Brain microvascular endothelial cell (primary cell): Measurements from ENCODE around the gene GLYATL3.
A peak's percentile ranks its signal among the peaks of the same experiment; 100 is the strongest.
"Not testable (repeated sequence)": the region's sequence is repeated elsewhere in the genome, so short reads cannot be mapped to it uniquely, and the experiment has no call there.

Experiments used
- DNase-seq: peaks from one replicate; pipeline ENCODE4 v3.0.0-alpha.2; 2020
- H3K27ac ChIP-seq: fragments of 250-450 bp; sonication (Bioruptor Pico); 2 replicates; pipeline ENCODE4 v1.5.1; 2020; ENCODE audit warnings: mild to moderate bottlenecking, moderate library complexity
- H3K27me3 ChIP-seq: fragments of 250-450 bp; sonication (Bioruptor Pico); replicated peaks from 2 replicates; pipeline ENCODE4 v1.5.1; 2020; ENCODE audit warnings: mild to moderate bottlenecking
- H3K36me3 ChIP-seq: fragments of 250-450 bp; sonication (Bioruptor Pico); replicated peaks from 2 replicates; pipeline ENCODE4 v1.5.1; 2020; ENCODE audit warnings: mild to moderate bottlenecking
- H3K4me3 ChIP-seq: 2 replicates; pipeline ENCODE4 v1.5.1; 2011; ENCODE audit warnings: low read depth, mild to moderate bottlenecking, control low read depth, low read length, moderate library complexity
- in situ Hi-C: cut with HindIII; loops from 2 replicates; pipeline ENCODE4 v1.10.0; 2017; ENCODE audit warnings: low sequenced_read_pairs, low pct_ligation_motif_present
- TF ChIP-seq, protein P1 (sequence below): IDR thresholded peaks from 2 replicates; pipeline ENCODE4 v1.5.1; 2011; ENCODE audit warnings: low read depth, mild to moderate bottlenecking, moderate library complexity, low read length, control low read depth, inconsistent platforms; ENCODE audit errors: missing control alignments

Gene GLYATL3

DNA sequence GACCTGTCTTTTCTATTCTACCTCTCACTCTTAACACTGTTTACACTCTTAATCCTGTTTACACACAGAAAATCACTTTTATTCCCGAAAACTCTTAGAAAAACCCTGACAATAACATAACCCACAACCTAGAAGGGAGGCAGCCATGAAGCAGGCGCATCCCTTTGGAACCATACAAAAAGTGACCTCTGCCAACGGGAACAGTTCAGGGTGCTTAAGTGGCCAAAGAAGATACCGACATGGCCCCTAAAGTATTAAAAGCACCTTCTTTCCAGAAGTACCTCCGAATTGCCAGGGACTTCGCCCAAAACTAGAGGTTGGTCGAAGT lies 37.2 kb upstream of the GLYATL3 start:
- Histone ChIP-seq H3K27me3 (no peaks in the 10 kb centered on the region), H3K27ac (peak overlapping the region; percentile 64), H3K4me3 (peak overlapping the region; percentile 90), H3K36me3 (no peaks in the 10 kb centered on the region)
- no peak for DNase-seq
- TF ChIP-seq, protein P1, sequence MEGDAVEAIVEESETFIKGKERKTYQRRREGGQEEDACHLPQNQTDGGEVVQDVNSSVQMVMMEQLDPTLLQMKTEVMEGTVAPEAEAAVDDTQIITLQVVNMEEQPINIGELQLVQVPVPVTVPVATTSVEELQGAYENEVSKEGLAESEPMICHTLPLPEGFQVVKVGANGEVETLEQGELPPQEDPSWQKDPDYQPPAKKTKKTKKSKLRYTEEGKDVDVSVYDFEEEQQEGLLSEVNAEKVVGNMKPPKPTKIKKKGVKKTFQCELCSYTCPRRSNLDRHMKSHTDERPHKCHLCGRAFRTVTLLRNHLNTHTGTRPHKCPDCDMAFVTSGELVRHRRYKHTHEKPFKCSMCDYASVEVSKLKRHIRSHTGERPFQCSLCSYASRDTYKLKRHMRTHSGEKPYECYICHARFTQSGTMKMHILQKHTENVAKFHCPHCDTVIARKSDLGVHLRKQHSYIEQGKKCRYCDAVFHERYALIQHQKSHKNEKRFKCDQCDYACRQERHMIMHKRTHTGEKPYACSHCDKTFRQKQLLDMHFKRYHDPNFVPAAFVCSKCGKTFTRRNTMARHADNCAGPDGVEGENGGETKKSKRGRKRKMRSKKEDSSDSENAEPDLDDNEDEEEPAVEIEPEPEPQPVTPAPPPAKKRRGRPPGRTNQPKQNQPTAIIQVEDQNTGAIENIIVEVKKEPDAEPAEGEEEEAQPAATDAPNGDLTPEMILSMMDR: no peak
- in situ Hi-C loops: no loop called here

DNA sequence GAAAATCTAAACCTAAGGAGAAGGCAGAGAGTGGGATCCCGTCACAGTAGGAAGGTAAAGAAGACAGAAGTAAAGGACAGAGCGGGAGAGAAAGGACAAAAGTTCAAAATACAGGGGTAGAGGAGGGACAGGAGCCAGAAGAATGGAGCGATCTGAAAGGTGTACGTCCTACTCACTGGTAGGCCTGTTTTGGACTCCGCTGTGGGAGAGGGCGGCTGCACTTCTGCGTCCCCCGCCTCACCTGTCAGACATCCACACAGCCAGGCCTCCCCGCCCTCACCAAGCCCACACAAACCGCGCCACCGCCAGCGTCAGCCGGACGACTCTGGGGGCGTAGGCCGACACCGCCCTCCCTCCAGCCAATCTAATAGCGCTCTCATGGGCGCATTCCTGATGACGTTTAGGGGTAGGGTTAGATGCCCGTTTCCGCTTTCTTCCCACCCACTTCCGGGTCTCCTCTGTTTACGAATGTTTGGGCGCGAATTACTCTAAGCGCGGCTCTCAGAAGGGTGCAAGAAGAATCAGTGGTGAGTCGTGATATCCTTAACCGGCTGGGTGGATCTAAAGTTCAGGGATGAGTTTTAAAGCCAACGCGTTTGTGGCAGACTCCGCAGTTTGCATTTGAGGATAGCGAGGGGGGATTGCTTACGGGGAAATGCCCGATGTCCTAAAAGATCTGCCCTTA lies 36.7 kb upstream of the GLYATL3 start, which contains the start of the genes CENPQ and MMUT:
CENPQ (plus strand) TSS at position 444 of the 685 bp plus-strand sequence. CDS start 6,807 bp downstream, outside the sequence.
MMUT (minus strand) TSS at position 327 of the 685 bp plus-strand sequence. CDS start 3,787 bp downstream, outside the sequence.
- in situ Hi-C loops: no loop called here
- DNase-seq: peak; percentile 94
- Histone ChIP-seq H3K36me3 (no peaks in the 10 kb centered on the region), H3K27ac (peak within 1 kb of the TSS; percentile 64), H3K4me3 (peak within 1 kb of the TSS; percentile 90), H3K27me3 (no peaks in the 10 kb centered on the region)
- TF ChIP-seq, protein P1: no peak

DNA sequence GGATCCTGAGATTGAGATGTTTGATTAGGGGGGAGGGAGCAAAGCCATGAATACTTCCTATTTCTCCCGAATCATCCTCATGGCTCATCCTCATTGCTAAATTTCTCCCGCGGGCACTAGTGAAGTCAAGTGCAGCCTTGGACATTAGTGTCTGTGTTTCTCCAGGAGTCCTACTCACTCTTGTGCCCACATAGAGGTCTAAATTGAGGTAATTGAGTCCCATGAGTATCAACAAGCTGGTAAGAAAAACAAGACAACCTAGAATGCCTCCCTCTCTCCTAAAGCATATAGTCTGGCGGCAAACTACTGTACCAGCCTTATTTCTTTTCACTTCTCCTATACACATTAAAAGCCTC lies 36.1 kb upstream of the GLYATL3 start:
- in situ Hi-C loops: no loop called here
- no peak for DNase-seq
- H3K27ac ChIP-seq: peak overlapping the region; percentile 18
- H3K4me3 ChIP-seq: peak overlapping the region; percentile 90
- H3K27me3 ChIP-seq: no peaks in the 10 kb centered on the region
- TF ChIP-seq, protein P1: no peak
- H3K36me3 ChIP-seq: no peaks in the 10 kb centered on the region

- DNase-seq: no peak
- TF ChIP-seq, protein P1: no peak
These were observed 35.0 kb upstream of the GLYATL3 start for GRCh38 chr6:49464691-49465090.

GRCh38 chr6:49468042-49468441 lies 31.7 kb upstream of the GLYATL3 start:
- TF ChIP-seq, protein P1: no peak
- Histone ChIP-seq H3K27ac (no peak overlapping the region), H3K36me3 (no peaks in the 10 kb centered on the region), H3K27me3 (no peaks in the 10 kb centered on the region), H3K4me3 (no peak overlapping the region)
- in situ Hi-C loops: no loop called here
- no peak for DNase-seq

More at GRCh38 chr6:49464691-49465090, 35.0 kb upstream of the GLYATL3 start:
- Histone ChIP-seq H3K4me3 (no peak overlapping the region), H3K27me3 (no peaks in the 10 kb centered on the region), H3K36me3 (no peaks in the 10 kb centered on the region), H3K27ac (no peak overlapping the region)
- in situ Hi-C loops: no loop called here

- DNase-seq, H3K27ac ChIP-seq, H3K27me3 ChIP-seq, H3K36me3 ChIP-seq, in situ Hi-C loops, H3K4me3 ChIP-seq: not testable (repeated sequence)
These were observed 23.2 kb upstream of the GLYATL3 start for GRCh38 chr6:49476564-49476963.
